Activated CD8-positive, alpha-beta T cell treated with anti-CD3 and anti-CD28 coated beads, Interleukin-2, amount 10 ng/mL, durations not matched to agents 7 days and 5 days (primary cell): ENCODE data around the gene CRADD. TPM values are rescaled to one million over a fixed set of nuclear protein-coding genes. Genes with fewer than 3 reads are reported as not detected.

Source experiments
- ATAC-seq: fragments of 150-1000 bp; cut with Tn5 transposase; one replicate; pipeline ENCODE4 v1.10.0; 2021; ENCODE audit warnings: moderate library complexity
- CTCF ChIA-PET: fragments of 350-600 bp; sonication (Branson Sonifier 250); formaldehyde crosslinking; loops from one replicate; lab custom pipeline; 2021; ENCODE audit warnings: antibody characterized with exemption; lab: Charles Lee
- POLR2A ChIA-PET: fragments of 350-600 bp; sonication (Branson Sonifier 250); formaldehyde crosslinking; loops from one replicate; lab custom pipeline; 2021; ENCODE audit warnings: antibody characterized with exemption; lab: Charles Lee
- DNase-seq: peaks from one replicate; pipeline ENCODE4 v3.0.0-alpha.2; 2020
- H3K27ac Mint-ChIP-seq: one replicate; pipeline ENCODE4 v1.8.0; 2021; ENCODE audit warnings: mild to moderate bottlenecking, mixed read lengths
- H3K27me3 Mint-ChIP-seq: one replicate; pipeline ENCODE4 v1.8.0; 2021; ENCODE audit warnings: low read depth, mixed read lengths
- H3K36me3 Mint-ChIP-seq: one replicate; pipeline ENCODE4 v1.8.0; 2021; ENCODE audit warnings: low read depth, mixed read lengths
- H3K4me1 Mint-ChIP-seq: one replicate; pipeline ENCODE4 v1.8.0; 2021; ENCODE audit warnings: low read depth, mixed read lengths
- H3K4me3 Mint-ChIP-seq: one replicate; pipeline ENCODE4 v1.8.0; 2021; ENCODE audit warnings: mild to moderate bottlenecking, mixed read lengths
- H3K9me3 Mint-ChIP-seq: one replicate; pipeline ENCODE4 v1.8.0; 2022; ENCODE audit warnings: mixed read lengths; ENCODE audit not compliant: insufficient read depth
- total RNA-seq, 2 experiments: library from RNA; stranded (reverse); gene quantifications; one replicate each; pipeline ENCODE4 v1.2.3, GENCODE V29; 2021

CRADD gene
- total RNA-seq, 2 experiments from 2014 or later = 10.8 to 14.6 TPM

DNA sequence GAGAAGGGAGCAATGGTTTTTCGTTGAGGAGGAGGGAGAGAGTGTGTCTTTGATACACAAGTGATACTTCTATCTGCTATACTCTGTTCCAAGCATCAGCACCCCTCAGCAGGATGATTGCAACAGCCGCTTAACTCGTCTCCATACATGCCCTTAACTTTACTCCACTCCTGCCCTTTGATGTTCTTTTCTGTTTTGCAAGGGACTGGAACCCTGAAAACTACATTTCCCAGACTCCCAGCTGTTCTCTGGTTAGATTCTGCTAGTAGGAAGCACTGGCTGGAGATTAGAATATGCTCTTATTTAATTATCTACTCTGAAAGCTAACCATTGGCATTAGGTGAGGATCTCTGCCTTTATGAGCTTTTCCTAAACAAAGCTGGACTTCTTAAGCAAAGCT is 23.5 kb upstream of the CRADD start:
- DNase-seq (no peak), ATAC-seq (no peak)
- Mint-ChIP-seq H3K4me1 (no peaks in the 10 kb centered on the region), H3K4me3 (no peak overlapping the region), H3K36me3 (no peaks in the 10 kb centered on the region), H3K9me3 (no peaks in the 10 kb centered on the region), H3K27me3 (peaks cover 7% of the 10 kb centered on the region), H3K27ac (no peak overlapping the region)
- CTCF ChIA-PET = interaction anchor here (0.8 to 0.9 kb wide), 4 partner anchors 16 to 449 kb away, joined by 3 read pairs; no protein-coding TSS in a partner anchor
- POLR2A ChIA-PET = no interaction called here

DNA sequence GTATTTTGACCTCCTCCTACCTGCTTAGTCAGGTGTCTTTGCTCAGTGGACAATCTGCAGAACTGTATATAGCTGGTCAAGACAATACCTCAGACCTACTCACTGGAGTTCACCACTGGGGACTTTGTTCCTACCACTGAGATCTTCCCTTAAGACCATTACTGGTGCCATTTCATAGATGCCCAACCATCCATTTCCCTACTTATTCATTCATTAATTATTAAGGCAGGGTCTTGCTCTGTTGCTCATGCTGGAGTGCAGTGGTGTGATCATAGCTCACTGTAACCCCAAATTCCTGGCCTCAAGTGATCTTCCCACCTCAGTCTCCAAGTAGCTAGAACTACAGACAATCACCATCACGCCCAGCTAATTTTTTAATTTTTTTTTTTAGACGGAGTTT is 22.8 kb upstream of the CRADD start:
- Mint-ChIP-seq H3K27ac (no peak overlapping the region), H3K4me3 (no peak overlapping the region), H3K4me1 (no peaks in the 10 kb centered on the region), H3K9me3 (no peaks in the 10 kb centered on the region), H3K36me3 (no peaks in the 10 kb centered on the region), H3K27me3 (peaks cover 7% of the 10 kb centered on the region)
- ATAC-seq (no peak), DNase-seq (no peak)
- POLR2A ChIA-PET = interaction anchor here (1.1 kb wide), 1 partner anchor 85 kb away, joined by 4 read pairs; no protein-coding TSS in a partner anchor
- CTCF ChIA-PET = interaction anchor here (0.9 kb wide), 2 partner anchors 447 to 448 kb away, joined by 3 read pairs; no protein-coding TSS in a partner anchor

- POLR2A ChIA-PET = no interaction called here
- Mint-ChIP-seq H3K9me3 (no peaks in the 10 kb centered on the region), H3K4me3 (no peak overlapping the region), H3K36me3 (no peaks in the 10 kb centered on the region), H3K27me3 (peaks cover 3% of the 10 kb centered on the region), H3K4me1 (no peaks in the 10 kb centered on the region), H3K27ac (no peak overlapping the region)
- ATAC-seq = no peak
- no peak for DNase-seq
- CTCF ChIA-PET = no interaction called here
These were observed 20.1 kb upstream of the CRADD start for GRCh38 chr12:93657071-93657470.

GRCh38 chr12:93661021-93661420 is 16.2 kb upstream of the CRADD start:
- Mint-ChIP-seq H3K4me3 (no peak overlapping the region), H3K4me1 (no peaks in the 10 kb centered on the region)
- CTCF ChIA-PET = interaction anchor here (0.8 to 1.7 kb wide), 2 partner anchors 440 to 441 kb away, joined by 3 to 4 read pairs; no protein-coding TSS in a partner anchor

DNA sequence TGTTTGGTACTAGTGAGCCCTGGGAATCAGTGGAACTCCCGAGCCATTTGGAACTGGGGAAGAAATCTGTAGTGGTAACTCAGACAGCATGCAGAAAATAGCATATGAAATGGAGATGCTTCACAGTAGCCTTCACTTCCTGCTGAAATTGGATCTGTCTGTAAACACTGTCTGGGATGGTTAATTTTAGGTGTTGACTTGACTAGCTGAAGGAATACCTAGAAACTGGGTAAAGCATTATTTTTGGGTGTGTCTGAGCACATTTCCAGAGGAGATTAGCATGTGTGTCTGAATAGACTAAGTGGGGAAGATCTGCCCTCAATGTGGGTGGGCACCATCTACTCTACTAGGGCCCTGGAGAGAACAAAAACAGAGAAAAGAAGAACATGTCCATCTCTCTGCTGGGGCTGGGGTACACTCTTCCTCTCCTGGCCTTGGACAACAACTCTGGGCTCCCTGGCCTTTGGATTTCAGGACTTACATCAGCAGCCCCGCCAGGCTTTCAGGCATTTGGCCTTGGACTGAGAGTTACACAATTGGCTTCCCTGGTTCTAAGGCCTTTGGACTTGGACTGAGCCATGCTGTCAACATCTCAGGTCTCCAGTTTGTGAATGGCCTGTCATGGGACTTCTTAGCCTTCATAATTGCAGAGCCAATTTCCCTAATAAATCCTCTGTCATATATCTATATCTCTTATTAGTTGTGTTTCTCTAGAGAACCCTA is 14.0 kb upstream of the CRADD start:
- no peak overlapping the region for H3K27ac Mint-ChIP-seq
- CTCF ChIA-PET = no interaction called here
- no peaks in the 10 kb centered on the region for H3K27me3 Mint-ChIP-seq
- DNase-seq (no peak), ATAC-seq (no peak)
- H3K36me3 Mint-ChIP-seq = no peaks in the 10 kb centered on the region
- no peaks in the 10 kb centered on the region for H3K9me3 Mint-ChIP-seq
- POLR2A ChIA-PET = no interaction called here
- H3K4me3 Mint-ChIP-seq = no peak overlapping the region
- no peaks in the 10 kb centered on the region for H3K4me1 Mint-ChIP-seq

More at GRCh38 chr12:93661021-93661420, 16.2 kb upstream of the CRADD start:
- ATAC-seq (no peak), DNase-seq (no peak)
- POLR2A ChIA-PET = no interaction called here
- Mint-ChIP-seq H3K36me3 (no peaks in the 10 kb centered on the region), H3K27ac (no peak overlapping the region), H3K9me3 (no peaks in the 10 kb centered on the region), H3K27me3 (no peaks in the 10 kb centered on the region)

GRCh38 chr12:93663729-93664084 is 13.5 kb upstream of the CRADD start:
- H3K36me3 Mint-ChIP-seq = no peaks in the 10 kb centered on the region
- POLR2A ChIA-PET = no interaction called here

GRCh38 chr12:93664573-93665138 is 12.5 kb upstream of the CRADD start:
- DNase-seq (no peak), ATAC-seq (no peak)
- CTCF ChIA-PET = no interaction called here
- Mint-ChIP-seq H3K27me3 (no peaks in the 10 kb centered on the region), H3K4me3 (no peak overlapping the region), H3K4me1 (no peaks in the 10 kb centered on the region), H3K36me3 (no peaks in the 10 kb centered on the region), H3K9me3 (peaks cover 6% of the 10 kb centered on the region), H3K27ac (no peak overlapping the region)
- POLR2A ChIA-PET = no interaction called here

More at GRCh38 chr12:93663729-93664084, 13.5 kb upstream of the CRADD start:
- H3K9me3 Mint-ChIP-seq = no peaks in the 10 kb centered on the region
- no peaks in the 10 kb centered on the region for H3K27me3 Mint-ChIP-seq
- no peak overlapping the region for H3K4me3 Mint-ChIP-seq
- no peaks in the 10 kb centered on the region for H3K4me1 Mint-ChIP-seq
- no peak overlapping the region for H3K27ac Mint-ChIP-seq
- ATAC-seq = no peak
- no peak for DNase-seq
- CTCF ChIA-PET = no interaction called here

DNA sequence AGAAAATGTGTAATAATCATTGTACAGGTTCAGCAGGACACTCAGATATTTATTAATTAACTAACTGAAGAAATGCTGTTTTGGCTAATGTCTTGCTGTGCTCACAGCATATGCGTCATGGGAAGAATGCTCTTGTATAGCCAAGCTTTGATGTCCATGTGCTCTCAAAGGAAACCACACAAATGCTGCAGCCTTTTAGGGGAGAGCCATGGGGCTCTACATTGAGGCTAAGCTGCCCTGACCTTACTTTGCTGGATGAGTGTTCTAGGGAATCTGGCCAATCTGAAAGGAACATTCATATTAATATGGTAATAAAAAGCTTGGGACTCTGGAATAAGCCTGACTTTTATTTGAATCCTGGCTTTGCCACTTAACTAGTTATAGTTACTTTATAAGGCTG is 9.5 kb upstream of the CRADD start:
- no peak overlapping the region for H3K4me3 Mint-ChIP-seq
- ATAC-seq = no peak
- POLR2A ChIA-PET = interaction anchor here (0.7 kb wide), 1 partner anchor 140 kb away, joined by 4 read pairs; no protein-coding TSS in a partner anchor
- peaks cover 3% of the 10 kb centered on the region for H3K27me3 Mint-ChIP-seq
- no peaks in the 10 kb centered on the region for H3K4me1 Mint-ChIP-seq
- CTCF ChIA-PET = no interaction called here
- no peak for DNase-seq
- no peak overlapping the region for H3K27ac Mint-ChIP-seq
- H3K36me3 Mint-ChIP-seq = no peaks in the 10 kb centered on the region
- H3K9me3 Mint-ChIP-seq = peaks cover 6% of the 10 kb centered on the region

GRCh38 chr12:93668919-93669418 is 8.2 kb upstream of the CRADD start:
- Mint-ChIP-seq H3K36me3 (no peaks in the 10 kb centered on the region), H3K27ac (no peak overlapping the region)

GRCh38 chr12:93669452-93669851 is 7.7 kb upstream of the CRADD start:
- Mint-ChIP-seq H3K36me3 (no peaks in the 10 kb centered on the region), H3K27ac (no peak overlapping the region), H3K9me3 (peaks cover 6% of the 10 kb centered on the region), H3K4me3 (no peak overlapping the region), H3K27me3 (peaks cover 11% of the 10 kb centered on the region), H3K4me1 (peaks cover 3% of the 10 kb centered on the region)
- CTCF ChIA-PET = no interaction called here
- no peak for DNase-seq
- no peak for ATAC-seq
- POLR2A ChIA-PET = no interaction called here

More at GRCh38 chr12:93668919-93669418, 8.2 kb upstream of the CRADD start:
- Mint-ChIP-seq H3K4me3 (no peak overlapping the region), H3K4me1 (peaks cover 3% of the 10 kb centered on the region), H3K27me3 (peaks cover 9% of the 10 kb centered on the region), H3K9me3 (peaks cover 6% of the 10 kb centered on the region)
- DNase-seq (no peak), ATAC-seq (no peak)
- CTCF ChIA-PET = no interaction called here
- POLR2A ChIA-PET = no interaction called here

DNA sequence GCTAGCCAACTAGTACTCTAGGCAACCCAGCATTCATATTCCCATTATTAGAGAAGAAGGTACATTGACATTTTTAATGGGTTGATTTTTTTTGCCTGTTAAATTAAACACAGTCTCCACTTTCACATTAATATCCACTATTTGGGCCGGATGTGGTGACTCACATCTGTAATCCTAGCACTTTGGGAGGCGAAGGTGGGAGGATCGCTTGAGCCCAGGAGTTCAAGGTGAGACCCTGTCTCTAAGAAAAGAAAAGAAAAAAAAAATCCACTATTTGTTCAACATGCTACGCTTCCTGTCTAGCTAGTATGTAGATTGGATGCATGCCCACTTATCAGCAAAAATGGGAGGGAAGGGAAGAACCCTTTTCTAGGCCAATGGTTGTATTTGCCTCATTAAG is 7.1 kb upstream of the CRADD start:
- peaks cover 3% of the 10 kb centered on the region for H3K4me1 Mint-ChIP-seq
- H3K9me3 Mint-ChIP-seq = peaks cover 6% of the 10 kb centered on the region
- peaks cover 11% of the 10 kb centered on the region for H3K27me3 Mint-ChIP-seq
- DNase-seq = no peak
- ChIA-PET CTCF (no interaction called here), POLR2A (no interaction called here)
- no peak overlapping the region for H3K4me3 Mint-ChIP-seq
- H3K36me3 Mint-ChIP-seq = no peaks in the 10 kb centered on the region
- no peak for ATAC-seq
- H3K27ac Mint-ChIP-seq = no peak overlapping the region

- ChIA-PET CTCF (no interaction called here), POLR2A (no interaction called here)
- ATAC-seq = no peak
- peaks cover 11% of the 10 kb centered on the region for H3K27me3 Mint-ChIP-seq
- H3K36me3 Mint-ChIP-seq = no peaks in the 10 kb centered on the region
- peaks cover 3% of the 10 kb centered on the region for H3K4me1 Mint-ChIP-seq
- no peak overlapping the region for H3K4me3 Mint-ChIP-seq
- peaks cover 6% of the 10 kb centered on the region for H3K9me3 Mint-ChIP-seq
- DNase-seq = no peak
- H3K27ac Mint-ChIP-seq = no peak overlapping the region
These were observed 6.1 kb upstream of the CRADD start for GRCh38 chr12:93671044-93671443.
